ENCODE measurements around the gene NEDD4L. TPM values are rescaled to one million over a fixed set of nuclear protein-coding genes. Genes with fewer than 3 reads are reported as not detected.

The NEDD4L gene
- total and polyA plus RNA-seq, 7 donors: 14.8 to 28.0 (median 19.6) TPM

DNA sequence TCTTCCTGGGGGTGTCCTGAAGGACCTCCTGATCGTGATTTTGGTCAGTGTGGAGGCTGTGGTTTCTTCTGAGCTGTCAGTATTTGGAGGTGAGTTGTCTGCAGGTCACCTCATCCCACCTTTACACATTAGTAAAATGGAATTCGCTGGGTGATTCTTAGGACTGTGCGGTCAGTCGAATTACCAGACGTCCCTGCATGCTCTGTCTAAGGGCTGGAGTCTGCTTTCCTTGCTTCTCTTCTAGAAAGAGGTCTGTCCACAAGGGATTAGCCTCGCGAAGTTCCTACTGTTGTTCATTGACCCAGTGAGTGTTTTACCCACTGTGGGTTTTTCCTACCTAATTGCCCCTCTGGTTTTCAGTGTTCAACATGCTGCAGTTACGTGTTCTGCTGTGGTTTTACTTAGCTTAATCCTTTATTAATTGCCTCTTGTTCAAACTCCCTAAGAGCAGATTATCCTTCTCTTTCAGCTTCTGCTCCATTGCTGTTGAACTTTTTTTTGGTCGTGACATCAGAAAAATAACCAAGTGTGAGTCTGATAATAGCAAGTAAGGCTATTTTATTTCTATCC lies 183.4 kb downstream of the NEDD4L start:
- no peak overlapping the region for H3K27ac ChIP-seq
- WGBS, 3 donors: 92 to 95% (median 92%) methylated on average over 9 of the region's 9 CpGs
- H3K4me3 ChIP-seq: no peak overlapping the region
- TF ChIP-seq, protein P1, sequence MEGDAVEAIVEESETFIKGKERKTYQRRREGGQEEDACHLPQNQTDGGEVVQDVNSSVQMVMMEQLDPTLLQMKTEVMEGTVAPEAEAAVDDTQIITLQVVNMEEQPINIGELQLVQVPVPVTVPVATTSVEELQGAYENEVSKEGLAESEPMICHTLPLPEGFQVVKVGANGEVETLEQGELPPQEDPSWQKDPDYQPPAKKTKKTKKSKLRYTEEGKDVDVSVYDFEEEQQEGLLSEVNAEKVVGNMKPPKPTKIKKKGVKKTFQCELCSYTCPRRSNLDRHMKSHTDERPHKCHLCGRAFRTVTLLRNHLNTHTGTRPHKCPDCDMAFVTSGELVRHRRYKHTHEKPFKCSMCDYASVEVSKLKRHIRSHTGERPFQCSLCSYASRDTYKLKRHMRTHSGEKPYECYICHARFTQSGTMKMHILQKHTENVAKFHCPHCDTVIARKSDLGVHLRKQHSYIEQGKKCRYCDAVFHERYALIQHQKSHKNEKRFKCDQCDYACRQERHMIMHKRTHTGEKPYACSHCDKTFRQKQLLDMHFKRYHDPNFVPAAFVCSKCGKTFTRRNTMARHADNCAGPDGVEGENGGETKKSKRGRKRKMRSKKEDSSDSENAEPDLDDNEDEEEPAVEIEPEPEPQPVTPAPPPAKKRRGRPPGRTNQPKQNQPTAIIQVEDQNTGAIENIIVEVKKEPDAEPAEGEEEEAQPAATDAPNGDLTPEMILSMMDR (IDR thresholded peaks at IDR 0.05): no peak
- DNase-seq (no peak), ATAC-seq (no peak)
- intact Hi-C loops (cut with DNase I): no loop called here
- no peaks in the 10 kb centered on the region for H3K27me3 ChIP-seq (ENCODE audit: insufficient read depth in 3 of 3, low read length in 2 of 3)
- no peaks in the 10 kb centered on the region for H3K36me3 ChIP-seq (ENCODE audit: insufficient read depth in 1 of 2, low read depth in 1 of 2)
- no peaks in the 10 kb centered on the region for H3K9me3 ChIP-seq
- peaks cover 16% of the 10 kb centered on the region for H3K4me1 ChIP-seq

DNA sequence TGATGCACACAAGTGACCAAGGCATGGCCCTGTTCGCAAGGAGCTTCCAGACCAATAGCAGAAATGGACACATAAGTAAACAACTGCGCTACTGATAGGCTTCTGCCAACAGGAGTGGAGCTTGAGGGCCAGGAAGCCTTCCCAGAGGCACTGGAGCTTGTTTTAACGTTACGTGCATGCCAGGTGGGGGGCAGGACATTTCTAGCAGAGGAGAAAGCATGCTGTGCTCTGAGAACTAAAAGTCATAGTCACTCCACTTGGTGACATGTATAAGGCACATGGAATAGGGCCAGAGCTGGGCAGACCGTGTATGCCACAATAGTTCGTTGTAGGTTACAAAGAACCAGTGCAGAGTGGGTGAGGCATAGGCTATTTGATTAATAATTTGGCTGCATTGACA lies 184.2 kb downstream of the NEDD4L start:
- ATAC-seq (no peak), DNase-seq (no peak)
- no peaks in the 10 kb centered on the region for H3K36me3 ChIP-seq (ENCODE audit: insufficient read depth in 1 of 2, low read depth in 1 of 2)
- no peak overlapping the region for H3K4me3 ChIP-seq
- H3K9me3 ChIP-seq: no peaks in the 10 kb centered on the region
- H3K27ac ChIP-seq: no peak overlapping the region
- H3K27me3 ChIP-seq (ENCODE audit: insufficient read depth in 3 of 3, low read length in 2 of 3): no peaks in the 10 kb centered on the region
- TF ChIP-seq, protein P1 (IDR thresholded peaks at IDR 0.05): no peak
- intact Hi-C loops (cut with DNase I): no loop called here
- H3K4me1 ChIP-seq: peaks cover 16% of the 10 kb centered on the region
- 82 to 87% (median 87%) methylated on average over 6 of the region's 6 CpGs for WGBS, 3 donors

DNA sequence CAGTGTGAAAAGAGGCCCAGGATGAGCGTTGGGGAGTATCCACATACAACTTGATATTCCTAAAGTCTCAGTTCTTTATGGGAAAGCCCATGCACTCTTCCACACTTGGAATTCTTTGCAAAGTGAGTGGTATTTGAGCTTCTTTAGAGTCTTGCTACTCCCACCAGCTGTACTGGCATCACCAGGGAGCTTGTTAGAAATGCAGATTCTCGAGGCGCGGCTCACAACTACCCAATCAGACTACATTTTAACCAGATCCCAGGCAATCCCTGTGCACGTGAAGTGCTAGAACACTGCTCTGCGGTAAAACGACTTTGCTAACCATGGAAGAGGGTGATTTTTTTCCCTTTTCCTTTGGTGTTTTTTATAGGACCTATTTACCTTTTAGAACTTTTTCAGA lies 184.7 kb downstream of the NEDD4L start:
- ATAC-seq (no peak), DNase-seq (no peak)
- Histone ChIP-seq H3K4me1 (peaks cover 11% of the 10 kb centered on the region), H3K9me3 (no peaks in the 10 kb centered on the region), H3K4me3 (no peak overlapping the region), H3K36me3 (ENCODE audit: insufficient read depth in 1 of 2, low read depth in 1 of 2) (no peaks in the 10 kb centered on the region), H3K27me3 (ENCODE audit: insufficient read depth in 3 of 3, low read length in 2 of 3) (no peaks in the 10 kb centered on the region), H3K27ac (no peak overlapping the region)
- TF ChIP-seq, protein P1 (IDR thresholded peaks at IDR 0.05): no peak
- intact Hi-C loops (cut with DNase I): no loop called here
- 79 to 90% (median 83%) methylated on average over 7 of the region's 7 CpGs for WGBS, 3 donors

DNA sequence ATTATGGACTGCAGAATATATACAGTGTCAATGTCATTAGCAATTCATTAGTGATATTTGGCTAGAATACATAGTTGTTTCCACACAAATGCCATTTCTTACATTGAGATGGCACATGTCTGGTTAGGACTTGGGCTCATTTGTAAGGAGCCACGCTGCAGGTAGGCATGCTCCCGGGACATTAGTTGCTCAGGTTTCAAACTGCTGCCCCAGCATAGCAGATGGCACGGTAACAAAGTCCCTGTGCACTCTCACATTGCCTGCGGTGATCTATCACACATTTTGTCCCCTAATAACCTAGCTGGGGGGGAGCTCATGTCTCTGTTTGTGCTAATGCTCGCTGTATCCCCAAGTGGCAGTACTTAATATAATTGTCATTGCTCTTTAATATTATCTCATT lies 185.1 kb downstream of the NEDD4L start:
- DNase-seq (no peak), ATAC-seq (no peak)
- 49 to 84% (median 60%) methylated on average over 5 of the region's 5 CpGs for WGBS, 3 donors
- Histone ChIP-seq H3K27me3 (ENCODE audit: insufficient read depth in 3 of 3, low read length in 2 of 3) (no peaks in the 10 kb centered on the region), H3K36me3 (ENCODE audit: insufficient read depth in 1 of 2, low read depth in 1 of 2) (no peaks in the 10 kb centered on the region), H3K27ac (no peak overlapping the region), H3K9me3 (no peaks in the 10 kb centered on the region), H3K4me3 (no peak overlapping the region), H3K4me1 (peaks cover 7% of the 10 kb centered on the region)
- TF ChIP-seq, protein P1 (IDR thresholded peaks at IDR 0.05): no peak
- intact Hi-C loops (cut with DNase I): no loop called here

Data from psoas muscle (tissue), 8 donors.